Measurements from ENCODE around the gene MYO15A.
A peak's percentile ranks its signal among the peaks of the same experiment; 100 is the strongest.

MYO15A gene, protein sequence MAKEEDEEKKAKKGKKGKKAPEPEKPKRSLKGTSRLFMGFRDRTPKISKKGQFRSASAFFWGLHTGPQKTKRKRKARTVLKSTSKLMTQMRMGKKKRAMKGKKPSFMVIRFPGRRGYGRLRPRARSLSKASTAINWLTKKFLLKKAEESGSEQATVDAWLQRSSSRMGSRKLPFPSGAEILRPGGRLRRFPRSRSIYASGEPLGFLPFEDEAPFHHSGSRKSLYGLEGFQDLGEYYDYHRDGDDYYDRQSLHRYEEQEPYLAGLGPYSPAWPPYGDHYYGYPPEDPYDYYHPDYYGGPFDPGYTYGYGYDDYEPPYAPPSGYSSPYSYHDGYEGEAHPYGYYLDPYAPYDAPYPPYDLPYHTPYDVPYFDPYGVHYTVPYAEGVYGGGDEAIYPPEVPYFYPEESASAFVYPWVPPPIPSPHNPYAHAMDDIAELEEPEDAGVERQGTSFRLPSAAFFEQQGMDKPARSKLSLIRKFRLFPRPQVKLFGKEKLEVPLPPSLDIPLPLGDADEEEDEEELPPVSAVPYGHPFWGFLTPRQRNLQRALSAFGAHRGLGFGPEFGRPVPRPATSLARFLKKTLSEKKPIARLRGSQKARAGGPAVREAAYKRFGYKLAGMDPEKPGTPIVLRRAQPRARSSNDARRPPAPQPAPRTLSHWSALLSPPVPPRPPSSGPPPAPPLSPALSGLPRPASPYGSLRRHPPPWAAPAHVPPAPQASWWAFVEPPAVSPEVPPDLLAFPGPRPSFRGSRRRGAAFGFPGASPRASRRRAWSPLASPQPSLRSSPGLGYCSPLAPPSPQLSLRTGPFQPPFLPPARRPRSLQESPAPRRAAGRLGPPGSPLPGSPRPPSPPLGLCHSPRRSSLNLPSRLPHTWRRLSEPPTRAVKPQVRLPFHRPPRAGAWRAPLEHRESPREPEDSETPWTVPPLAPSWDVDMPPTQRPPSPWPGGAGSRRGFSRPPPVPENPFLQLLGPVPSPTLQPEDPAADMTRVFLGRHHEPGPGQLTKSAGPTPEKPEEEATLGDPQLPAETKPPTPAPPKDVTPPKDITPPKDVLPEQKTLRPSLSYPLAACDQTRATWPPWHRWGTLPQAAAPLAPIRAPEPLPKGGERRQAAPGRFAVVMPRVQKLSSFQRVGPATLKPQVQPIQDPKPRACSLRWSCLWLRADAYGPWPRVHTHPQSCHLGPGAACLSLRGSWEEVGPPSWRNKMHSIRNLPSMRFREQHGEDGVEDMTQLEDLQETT (N-terminal part only)

DNA sequence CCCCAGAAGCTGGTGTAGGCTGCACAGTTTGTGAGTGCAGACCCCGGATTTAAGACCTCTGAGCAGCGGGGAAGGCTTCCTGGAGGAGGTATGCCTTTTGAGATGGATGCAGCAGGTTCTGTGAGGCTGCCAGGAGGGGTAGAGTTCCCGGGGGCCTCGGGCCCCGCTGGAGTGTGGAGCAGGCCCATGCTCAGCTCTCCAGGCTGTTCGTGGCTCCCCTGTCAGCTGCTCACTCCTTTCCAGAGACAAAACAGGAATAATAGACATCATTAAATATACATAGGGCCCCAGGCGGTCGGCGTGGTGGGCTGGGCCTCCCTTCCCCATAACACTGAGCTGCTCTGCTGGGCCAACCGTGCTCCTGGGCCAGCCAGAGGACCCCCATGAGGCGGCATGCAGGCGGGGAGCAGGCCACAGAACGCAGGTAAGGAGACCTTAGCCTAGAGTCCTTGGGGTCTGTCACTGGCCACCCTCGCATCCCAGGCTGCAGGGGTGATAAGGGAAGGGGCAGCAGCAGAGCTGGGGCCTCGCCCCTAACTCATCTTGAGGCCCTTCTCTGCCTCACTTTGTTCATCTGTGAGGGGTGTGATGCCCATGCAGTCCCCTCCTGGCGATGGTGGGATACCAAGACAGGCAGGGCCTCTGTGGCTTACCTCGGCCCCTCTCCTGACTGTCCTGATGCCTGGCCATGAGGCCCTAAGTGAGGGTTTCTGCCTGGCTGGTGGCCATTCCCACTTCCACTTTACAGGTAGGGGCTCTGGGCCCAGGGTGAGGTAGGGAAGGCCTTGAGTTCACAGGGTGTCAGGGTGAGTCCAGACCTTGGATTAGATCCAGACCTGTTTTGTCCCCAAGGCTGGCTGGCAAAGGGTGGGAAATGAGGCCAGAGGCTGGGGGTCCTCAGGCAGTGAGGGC lies at the start of gene MYO15A:
Gene MYO15A (plus strand): TSS at position 356 of the 912 bp plus-strand sequence. CDS start 10,045 bp downstream, outside the sequence.
- DNase-seq (ENCODE audit: low read depth): no peak

DNA sequence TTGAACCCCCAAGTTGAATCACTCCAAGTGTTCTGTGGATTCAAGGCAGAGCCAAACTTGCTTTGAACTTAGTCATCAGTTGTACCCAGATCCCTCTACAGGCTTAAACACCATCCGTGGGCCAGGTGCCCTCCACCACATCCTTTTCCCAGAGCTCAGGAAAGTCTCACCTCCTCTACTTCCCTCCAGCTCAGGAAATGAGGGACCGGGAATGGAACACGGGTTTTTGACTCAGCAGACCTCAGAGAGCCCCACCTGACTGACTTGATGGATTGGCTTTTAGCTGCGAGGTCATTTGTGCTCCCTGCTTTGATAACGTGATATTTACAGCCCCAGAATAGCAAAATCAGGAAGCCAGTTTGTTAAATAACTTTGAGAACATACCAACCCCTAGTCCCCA lies 49.3 kb upstream of the MYO15A start:
- no peak for DNase-seq (ENCODE audit: low read depth)

DNA sequence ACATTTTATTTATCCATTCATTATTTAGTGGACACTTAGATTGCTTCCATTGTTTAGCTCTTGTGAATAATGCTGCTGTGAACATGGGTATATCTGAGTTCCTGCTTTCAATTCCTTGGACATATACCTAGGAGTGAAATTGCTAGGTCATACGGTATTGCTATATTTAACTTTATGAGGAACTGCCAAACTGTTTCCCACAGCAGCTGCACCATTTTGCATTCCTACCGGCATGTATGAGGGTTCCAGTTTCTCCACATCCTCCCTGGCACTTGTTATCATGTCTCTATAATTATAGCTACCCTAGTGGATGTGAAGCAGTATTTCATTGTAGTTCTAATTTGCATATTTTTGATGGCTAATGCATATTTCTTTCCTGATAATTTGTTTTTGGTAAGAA lies 44.5 kb upstream of the MYO15A start:
- no peak for DNase-seq (ENCODE audit: low read depth)

DNA sequence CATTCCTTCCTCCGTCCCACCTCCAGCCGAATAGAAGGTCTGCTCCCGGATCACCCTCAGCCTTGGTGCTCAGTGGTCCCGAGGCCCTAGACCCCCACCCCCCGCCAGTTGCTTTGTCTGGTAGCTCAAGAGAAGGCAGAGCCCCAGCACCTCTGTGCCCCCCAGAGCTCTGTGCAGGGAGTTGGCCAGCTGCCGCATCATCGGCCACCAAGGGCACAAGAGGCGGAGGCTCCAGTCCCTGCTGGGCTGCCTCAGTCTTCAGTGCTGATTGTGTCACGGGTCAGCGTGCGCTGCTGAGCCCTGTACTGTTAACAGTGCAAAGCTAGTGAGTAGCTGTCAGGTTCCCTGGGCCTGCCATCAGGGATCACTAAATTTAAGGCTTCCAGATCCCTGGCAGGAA lies 43.0 kb upstream of the MYO15A start:
- no peak for DNase-seq (ENCODE audit: low read depth)

DNA sequence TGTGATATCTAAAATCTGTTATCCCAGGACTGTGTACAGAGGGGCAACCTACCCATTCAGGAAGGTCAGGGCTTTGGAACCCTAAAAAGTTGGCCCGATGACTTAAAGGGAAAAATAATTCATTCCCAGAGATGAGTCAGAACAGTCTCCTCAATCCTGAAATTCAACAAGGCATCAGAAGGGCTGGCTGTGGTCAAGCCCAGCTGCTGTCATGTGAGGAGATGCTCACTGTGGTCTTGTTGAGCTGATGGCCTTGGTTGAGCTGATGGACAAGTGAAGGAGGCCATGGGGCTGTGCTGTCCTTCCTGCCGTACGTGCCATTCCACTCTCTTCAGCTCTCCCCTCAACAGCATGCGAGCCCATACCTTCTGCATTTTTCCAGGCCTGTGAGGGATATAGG lies 41.7 kb upstream of the MYO15A start:
- DNase-seq (ENCODE audit: low read depth): no peak

DNA sequence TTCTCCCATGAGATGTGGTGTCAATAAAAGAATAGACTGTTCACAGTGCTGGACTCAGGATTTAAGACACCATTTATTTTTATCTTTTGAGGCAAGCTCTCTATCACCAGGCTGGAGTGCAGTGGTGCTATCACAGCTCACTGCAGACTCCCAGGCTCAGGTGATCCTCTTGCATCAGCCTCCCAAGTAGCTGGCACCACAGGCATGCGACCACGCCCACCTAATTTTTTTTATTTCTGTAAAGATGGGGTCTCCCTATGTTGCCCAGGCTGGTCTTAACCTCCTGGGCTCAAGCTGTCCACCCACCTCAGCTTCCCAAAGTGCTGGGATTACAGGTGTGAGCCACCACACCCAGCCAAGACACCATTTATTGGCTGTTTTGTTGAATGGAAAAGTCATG lies 39.5 kb upstream of the MYO15A start:
- DNase-seq (ENCODE audit: low read depth): no peak

DNA sequence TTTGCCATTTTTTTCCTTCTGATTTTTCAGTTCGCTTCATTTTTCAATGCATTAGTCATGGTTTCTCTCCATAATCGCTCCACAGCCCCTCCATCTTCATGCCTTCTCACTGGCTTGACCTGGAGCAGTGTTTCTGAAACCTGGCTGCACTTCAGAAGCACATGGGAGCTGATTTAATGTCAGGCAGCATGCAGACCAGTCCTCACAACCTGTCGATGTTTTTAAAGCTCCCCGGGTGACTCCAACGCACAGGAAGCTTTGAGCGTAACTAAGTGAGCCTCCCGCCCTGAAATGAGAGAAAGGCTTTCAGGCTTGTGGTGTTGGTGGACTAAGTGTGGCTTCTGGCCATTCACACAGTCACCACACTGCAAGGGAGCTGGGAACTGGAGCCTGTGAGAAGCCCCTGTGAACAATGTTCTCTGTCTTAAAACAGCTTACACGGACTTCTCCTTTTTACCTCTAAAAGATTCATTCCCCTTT lies 37.7 kb upstream of the MYO15A start:
- no peak for DNase-seq (ENCODE audit: low read depth)

DNA sequence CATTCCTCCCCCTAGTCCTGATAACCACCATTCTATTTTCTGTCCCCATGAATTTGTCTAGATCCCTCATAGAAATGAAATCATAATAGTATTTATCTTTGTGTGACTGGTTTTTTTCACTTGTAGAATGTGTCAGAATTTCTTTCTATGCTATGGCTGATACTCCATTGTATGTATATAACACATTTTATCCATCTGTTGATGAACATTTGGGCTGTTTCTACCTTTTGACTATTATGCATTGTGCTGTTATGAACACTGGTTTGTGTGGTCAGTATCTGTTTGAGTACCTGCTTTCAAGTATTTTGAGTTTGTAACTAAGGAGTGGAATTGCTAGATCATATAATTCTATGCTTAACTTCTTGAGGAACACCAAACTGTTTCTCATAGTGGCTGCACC lies 36.8 kb upstream of the MYO15A start:
- no peak for DNase-seq (ENCODE audit: low read depth)

DNA sequence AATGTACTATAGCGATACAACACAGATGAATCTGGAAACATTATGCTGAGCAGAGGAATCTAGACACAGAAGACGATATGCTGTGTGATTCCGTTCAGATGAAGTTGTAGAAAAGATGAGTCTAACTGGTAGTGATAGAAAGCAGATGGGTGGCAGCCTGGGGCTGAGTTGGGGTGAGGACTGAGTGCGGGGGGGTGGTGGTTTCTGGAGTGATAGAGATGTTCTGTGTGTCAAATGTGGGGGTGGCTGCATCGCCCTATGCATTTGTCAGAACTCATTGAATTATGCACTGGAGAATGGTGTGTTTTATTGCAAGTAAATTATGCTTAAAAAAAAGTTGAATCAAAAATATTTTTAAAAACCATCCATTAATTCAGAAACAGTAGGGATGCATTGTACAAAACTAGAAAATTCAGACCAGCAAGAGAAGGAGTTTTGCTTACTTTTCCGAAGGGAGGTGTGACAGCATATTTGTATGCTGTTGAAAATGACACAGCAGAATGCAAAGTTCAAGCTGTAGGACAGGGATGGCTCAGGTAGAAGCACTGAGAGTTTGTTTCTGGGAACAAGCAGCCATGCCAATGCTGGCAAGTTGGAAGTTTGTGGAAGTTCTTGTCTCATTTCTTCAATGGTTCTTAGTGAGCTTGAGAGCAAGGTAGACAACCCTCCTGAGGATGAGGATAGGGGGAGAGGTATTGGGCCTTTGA lies 33.8 kb upstream of the MYO15A start:
- no peak for DNase-seq (ENCODE audit: low read depth)

DNA sequence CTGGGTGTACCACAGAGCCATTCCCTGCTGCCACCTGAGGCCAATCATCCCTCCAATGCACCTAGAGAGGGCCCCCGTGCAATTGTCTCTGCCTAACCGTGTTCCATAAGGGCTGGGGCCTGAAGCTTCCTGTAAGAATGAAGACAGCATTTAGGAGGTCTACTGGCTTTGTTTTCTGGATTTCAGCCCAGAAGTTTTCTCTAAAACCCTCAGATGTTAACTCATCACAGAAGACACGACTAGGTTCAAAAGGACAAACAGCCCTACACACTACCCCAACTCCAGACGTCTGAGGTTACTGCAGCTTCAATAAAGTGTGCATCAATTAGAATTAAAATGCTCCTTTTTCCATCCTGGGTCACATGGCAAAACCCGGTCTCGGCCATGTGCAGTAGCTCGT lies 31.6 kb upstream of the MYO15A start:
- DNase-seq (ENCODE audit: low read depth): no peak

DNA sequence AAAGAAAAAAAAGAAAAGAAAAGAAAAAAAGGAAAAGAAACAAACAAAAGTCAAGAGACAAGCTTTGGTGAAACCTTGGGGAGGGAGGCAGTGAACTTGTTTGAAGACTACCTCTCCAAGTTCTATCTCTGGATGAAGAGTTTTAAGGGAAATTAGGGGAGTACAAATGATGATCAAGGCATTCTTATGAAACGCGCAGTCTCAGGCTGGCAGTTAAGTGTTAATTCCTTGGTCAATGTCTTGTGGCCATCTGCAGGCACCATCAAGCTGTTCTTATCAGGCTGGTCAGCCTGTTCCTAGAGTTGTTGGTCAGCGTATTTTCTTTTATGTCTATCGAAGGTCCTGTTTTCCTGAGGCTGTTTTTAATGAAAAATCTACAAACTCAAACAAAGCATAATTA lies 29.0 kb upstream of the MYO15A start:
- no peak for DNase-seq (ENCODE audit: low read depth)

DNA sequence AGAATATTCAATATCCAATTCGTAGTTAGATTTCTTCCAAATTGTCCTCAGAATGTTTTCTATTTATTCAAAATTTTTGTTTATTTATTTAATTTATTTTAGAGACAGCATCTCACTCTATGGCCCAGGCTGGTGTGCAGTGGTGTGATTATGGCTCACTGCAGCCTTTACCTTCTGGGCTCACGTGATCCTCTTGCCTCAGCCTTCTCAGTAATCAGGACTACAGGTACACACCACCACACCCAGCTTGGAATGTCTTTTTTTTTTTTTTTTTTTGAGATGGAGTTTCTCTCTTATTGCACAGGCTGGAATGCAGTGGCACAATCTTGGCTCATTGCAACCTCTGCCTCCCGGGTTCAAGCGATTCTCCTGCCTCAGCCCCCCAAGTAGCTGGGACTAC lies 24.3 kb upstream of the MYO15A start:
- DNase-seq (ENCODE audit: low read depth): no peak

DNA sequence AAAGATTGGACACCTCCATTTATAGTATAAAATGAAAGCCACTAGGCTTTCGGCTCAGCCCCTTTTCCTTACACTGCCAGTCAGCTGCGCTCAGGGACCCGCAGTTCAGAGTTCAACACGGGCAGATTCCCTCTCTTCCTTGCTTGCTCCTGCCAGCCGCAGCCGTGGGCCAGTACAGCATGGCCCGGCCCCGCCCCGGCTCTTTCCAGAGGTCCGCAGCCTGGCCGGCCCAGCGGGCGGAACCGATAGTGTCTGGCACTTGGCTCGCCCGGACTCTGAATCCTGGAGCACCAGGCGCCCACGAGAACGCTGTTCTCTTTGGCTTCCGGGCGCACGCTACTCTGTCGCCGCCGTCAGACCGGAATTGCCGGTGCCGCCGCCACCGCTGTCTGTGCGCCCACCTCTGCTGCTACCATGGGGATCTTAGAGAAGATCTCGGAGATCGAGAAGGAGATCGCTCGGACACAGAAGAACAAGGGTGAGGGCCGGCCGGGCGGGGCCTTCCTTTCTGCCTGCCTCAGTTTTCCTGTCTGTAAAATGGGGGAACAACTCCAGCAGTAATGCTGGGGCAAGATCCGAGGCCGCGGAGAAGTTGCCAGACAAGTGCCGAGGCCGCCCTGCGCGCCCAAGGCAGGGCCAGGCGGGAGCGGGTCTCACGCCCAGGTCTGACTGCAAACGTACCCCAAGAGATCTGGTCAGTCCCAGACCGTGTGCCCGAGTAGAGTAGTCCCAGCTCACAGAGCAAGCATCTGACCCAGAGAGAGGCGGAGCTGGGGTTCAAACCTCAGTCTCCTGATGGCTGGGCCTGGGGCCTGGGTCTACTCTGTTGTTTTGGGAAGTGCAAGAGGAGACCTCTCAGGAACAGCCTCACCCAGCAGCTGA lies 20.7 kb upstream of the MYO15A start, which contains the start of gene DRG2:
Gene DRG2 (plus strand): TSS at position 339 of the 882 bp plus-strand sequence. CDS start 76 bp downstream, at position 415.
- DNase-seq (ENCODE audit: low read depth): peak; percentile 69

DNA sequence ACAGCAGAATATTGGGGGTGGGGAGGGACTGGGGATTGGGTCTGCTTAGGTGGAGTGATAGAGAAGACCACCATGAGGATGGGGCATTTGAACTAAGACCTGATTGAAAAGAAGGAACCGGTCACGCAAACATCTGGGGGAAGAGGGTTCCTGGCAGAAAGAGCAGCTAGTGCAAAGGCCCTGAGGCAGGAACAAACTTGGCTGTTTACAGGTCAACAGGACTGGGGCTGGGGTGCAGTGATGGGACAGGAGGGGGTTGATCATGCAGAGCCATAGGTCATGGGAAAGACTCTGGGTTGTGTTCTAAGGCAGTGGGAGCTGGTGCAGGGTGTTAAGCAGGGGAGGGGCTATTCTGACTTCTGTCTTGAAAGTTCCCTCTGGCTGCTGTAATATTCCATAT lies 18.9 kb upstream of the MYO15A start:
- DNase-seq (ENCODE audit: low read depth): no peak

DNA sequence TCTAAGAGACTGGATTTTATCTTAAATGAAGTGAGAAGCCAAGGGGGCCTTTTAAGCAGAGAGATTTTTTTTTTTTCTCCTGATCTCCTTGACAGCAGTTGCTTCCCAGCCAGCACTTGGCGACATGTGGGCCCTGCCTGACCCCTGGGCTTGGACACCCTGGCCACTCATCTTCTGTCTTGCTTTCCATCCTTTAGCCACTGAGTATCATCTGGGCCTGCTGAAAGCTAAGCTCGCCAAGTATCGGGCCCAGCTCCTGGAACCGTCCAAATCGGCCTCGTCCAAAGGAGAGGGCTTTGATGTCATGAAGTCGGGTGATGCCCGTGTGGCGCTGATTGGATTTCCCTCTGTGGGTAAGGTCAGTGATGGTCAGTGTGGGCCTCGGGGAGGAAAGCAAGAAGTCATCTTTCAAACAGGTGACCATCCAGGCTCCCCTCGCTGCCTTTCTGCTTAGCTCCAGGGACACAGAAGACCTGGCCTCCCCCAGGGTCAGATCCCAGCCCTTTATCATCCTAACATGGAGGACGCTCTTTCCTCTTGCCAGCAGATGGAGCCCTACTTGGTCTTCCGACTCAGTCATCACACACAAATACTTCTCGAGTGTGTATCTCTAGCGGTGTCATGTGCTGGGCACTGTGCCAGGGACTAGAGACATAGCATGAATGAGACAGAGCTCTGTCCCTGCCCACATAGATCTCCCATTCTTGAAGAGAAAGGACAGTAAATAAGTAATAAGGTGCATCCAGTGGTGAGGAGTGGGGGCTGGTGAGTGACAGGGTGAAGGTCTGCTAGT lies 14.7 kb upstream of the MYO15A start:
- no peak for DNase-seq (ENCODE audit: low read depth)

DNA sequence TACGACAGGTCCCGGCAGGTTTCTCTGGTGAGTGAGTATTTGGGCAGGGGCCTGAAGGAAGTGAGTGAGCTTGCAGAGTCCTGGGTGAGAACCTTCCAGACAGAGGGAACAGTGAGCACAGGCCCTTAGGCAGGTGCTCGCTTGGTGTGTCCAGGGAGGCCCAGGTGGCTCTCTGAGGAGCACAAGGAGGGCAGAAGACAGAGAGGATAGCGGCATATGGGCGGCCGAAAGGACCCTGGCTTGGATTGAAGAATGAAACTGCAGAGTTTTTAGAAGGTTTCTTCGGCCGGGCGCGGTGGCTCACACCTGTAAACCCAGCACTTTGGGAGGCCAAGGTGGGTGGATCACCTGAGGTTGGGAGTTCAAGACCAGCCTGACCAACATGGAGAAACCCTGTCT lies 14.1 kb upstream of the MYO15A start:
- no peak for DNase-seq (ENCODE audit: low read depth)

DNA sequence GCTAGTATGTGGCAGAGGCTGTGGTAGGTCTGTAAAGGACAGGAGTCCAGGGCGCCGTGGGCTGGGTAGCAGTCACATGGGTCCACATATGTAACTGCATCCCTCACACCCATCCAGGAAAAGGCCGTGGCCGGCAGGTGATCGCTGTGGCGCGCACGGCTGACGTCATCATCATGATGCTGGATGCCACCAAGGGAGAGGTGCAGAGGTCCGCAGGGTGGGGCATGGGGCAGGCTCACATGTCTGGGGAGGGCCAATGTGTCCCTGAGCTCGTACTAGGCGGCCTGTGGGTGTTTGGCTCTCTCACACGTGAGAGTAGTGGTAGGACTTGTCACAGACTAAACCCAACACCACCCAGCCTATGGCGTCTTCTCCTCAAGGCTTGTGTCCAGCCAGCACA lies 9.0 kb upstream of the MYO15A start:
- DNase-seq (ENCODE audit: low read depth): no peak

DNA sequence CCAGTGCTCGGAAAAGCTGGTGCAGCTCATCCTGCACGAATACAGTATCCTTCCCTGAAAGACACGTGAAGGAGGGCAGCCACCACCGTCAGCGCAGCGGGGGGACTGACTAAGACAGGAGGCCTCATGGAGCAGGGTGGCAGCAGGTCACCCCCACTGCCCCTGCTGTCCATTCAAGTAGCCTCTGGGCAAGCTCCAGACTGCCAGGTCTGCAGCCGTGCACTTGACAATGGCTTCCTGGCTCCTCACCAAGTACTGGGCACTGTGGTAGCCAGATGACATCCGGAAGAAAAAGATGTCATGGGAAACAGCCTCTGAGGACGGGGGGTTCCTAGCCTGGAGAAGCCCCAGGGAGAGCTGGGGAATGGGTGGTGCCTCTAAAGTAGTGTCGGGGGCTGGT lies 7.9 kb upstream of the MYO15A start:
- no peak for DNase-seq (ENCODE audit: low read depth)

DNA sequence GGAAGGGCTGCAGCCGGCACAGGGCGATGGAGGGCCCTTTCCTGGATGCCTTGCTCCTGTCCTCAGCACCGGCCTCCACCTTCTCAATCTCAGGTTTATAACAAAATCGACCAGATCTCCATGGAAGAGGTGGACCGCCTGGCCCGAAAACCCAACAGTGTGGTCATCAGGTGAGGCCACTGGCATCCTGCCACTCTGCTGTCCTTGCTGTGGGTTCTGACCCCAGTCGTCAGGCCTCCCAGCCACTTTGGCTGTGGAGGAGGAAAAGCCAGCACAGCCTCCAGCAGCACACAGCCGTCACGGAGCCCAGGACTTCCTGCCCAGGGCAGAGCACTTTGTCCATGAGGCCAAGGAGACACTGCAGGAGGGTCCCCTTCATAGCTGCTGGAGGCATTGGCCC lies 6.7 kb upstream of the MYO15A start:
- DNase-seq (ENCODE audit: low read depth): no peak
